Measurements from ENCODE around the gene CNTLN. TPM values are rescaled to one million over a fixed set of nuclear protein-coding genes. Genes with fewer than 3 reads are reported as not detected.
"Not testable (repeated sequence)": the region's sequence is repeated elsewhere in the genome, so short reads cannot be mapped to it uniquely, and the experiment has no call there.

Gene CNTLN
- total RNA-seq, 2 experiments from 2014 or later = 0.71 to 0.83 TPM

DNA sequence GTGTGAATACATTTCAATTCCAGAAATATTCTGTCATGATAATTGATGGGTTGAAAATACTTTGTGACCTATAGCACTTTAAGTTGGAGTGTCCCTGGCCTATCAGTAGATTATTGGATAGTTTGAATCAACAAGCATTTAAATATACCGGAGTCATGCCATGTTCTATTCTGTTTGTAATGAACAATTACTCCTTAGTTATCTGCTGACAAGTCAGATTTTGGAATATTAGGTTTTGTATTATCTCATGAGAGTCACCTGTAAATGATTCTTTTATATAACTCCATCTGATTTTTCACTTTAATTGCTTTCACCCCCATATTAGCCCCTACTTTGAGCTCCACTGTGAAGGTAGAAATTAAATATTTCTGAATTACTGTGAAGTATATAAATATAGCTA is 351.6 kb downstream of the CNTLN start:
- Mint-ChIP-seq H3K36me3 (no peaks in the 10 kb centered on the region), H3K27ac (no peak overlapping the region), H3K27me3 (no peaks in the 10 kb centered on the region), H3K4me3 (no peak overlapping the region), H3K4me1 (no peaks in the 10 kb centered on the region), H3K9me3 (no peaks in the 10 kb centered on the region)
- POLR2A ChIA-PET = no interaction called here
- no peak for ATAC-seq (ENCODE audit: low read depth)
- DNase-seq = no peak

DNA sequence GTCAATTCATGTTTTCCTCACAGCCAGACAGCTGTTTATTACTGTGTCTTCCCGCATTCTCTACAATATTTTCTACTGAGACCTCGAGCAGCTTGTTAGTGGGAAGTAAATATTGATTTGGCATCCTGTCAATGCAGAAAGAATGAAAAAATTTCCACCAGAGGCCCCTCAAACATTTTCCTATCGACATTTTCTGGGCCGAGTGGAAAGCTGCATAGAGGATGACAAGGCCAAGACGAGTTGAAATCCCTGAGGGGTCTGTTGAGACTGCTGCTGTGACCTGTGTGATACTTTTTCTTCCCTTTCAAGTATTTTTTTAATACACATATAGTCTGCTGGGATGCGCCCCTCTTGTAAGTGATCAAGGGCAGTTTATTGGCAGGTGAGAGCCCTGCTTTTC is 352.6 kb downstream of the CNTLN start:
- ATAC-seq (ENCODE audit: low read depth) (no peak), DNase-seq (no peak)
- H3K4me1 Mint-ChIP-seq = no peaks in the 10 kb centered on the region
- POLR2A ChIA-PET = no interaction called here
- no peaks in the 10 kb centered on the region for H3K9me3 Mint-ChIP-seq
- H3K27ac Mint-ChIP-seq = no peak overlapping the region
- no peaks in the 10 kb centered on the region for H3K27me3 Mint-ChIP-seq
- no peaks in the 10 kb centered on the region for H3K36me3 Mint-ChIP-seq
- no peak overlapping the region for H3K4me3 Mint-ChIP-seq

DNA sequence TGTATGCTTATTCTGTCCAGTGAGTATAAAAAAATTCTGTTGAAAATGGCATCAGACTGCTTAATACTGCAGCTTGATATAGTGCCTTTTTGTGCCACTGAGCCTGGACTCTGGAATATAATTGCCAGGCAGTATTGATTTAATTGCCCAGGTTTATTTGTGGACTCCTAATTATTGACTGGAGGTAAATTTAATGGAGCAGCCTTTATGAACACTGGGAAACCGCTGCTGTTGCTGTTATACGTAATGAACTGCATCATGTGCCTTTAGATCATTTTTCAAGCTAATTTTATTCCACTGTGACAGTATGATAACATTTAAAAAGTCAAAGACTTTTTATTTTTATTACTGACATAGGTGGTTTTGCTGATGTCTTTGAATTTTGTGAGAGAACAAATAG is 353.8 kb downstream of the CNTLN start:
- ATAC-seq (ENCODE audit: low read depth) = no peak
- Mint-ChIP-seq H3K27ac (no peak overlapping the region), H3K4me1 (no peaks in the 10 kb centered on the region), H3K27me3 (no peaks in the 10 kb centered on the region), H3K4me3 (no peak overlapping the region), H3K9me3 (no peaks in the 10 kb centered on the region), H3K36me3 (no peaks in the 10 kb centered on the region)
- POLR2A ChIA-PET = no interaction called here
- DNase-seq = no peak

DNA sequence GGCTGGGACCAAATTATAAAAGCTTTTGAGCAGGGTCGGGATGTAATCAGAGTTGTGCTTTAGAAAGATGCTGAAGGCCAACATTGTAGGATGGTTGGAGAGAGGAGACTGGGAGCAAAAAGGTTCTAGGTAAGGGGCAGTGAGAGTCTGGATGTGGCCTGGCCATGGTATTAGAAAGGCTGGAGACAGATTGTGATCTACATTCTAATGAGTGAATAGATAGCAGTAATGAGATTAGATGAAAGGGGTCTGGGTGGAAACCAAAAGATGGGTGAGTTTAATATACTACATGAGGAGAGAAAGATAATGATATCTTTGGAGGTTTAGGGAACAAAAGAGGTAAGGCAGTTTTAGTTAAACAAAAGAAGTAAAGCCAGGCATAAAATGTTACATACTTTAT is 355.3 kb downstream of the CNTLN start:
- Mint-ChIP-seq H3K27me3 (no peaks in the 10 kb centered on the region), H3K27ac (no peak overlapping the region), H3K36me3 (no peaks in the 10 kb centered on the region), H3K4me1 (no peaks in the 10 kb centered on the region), H3K9me3 (no peaks in the 10 kb centered on the region), H3K4me3 (no peak overlapping the region)
- ATAC-seq (ENCODE audit: low read depth) (no peak), DNase-seq (no peak)
- POLR2A ChIA-PET = no interaction called here

DNA sequence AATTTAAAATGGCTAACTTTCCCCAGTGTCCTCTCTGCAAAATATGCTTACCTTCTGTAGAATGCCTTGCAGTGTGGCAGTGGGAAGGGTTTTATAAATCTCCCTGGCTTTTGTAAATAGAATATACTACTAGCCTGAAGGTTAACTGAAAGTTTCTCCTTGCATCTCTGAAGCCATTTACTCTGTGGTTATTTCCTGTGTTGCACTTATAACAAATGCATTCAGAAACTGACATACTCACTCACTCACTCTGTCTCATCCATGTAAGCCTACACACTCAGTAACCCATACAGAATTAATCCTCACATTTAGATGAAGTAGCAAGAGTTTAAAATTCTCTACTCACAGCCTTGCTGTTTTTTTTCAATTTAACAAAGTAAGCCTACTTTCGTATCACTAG is 356.9 kb downstream of the CNTLN start:
- H3K27ac Mint-ChIP-seq = no peak overlapping the region
- no peak overlapping the region for H3K4me3 Mint-ChIP-seq
- H3K9me3 Mint-ChIP-seq = no peaks in the 10 kb centered on the region
- POLR2A ChIA-PET = no interaction called here
- DNase-seq = no peak
- no peak for ATAC-seq (ENCODE audit: low read depth)
- no peaks in the 10 kb centered on the region for H3K4me1 Mint-ChIP-seq
- H3K27me3 Mint-ChIP-seq = no peaks in the 10 kb centered on the region
- no peaks in the 10 kb centered on the region for H3K36me3 Mint-ChIP-seq

DNA sequence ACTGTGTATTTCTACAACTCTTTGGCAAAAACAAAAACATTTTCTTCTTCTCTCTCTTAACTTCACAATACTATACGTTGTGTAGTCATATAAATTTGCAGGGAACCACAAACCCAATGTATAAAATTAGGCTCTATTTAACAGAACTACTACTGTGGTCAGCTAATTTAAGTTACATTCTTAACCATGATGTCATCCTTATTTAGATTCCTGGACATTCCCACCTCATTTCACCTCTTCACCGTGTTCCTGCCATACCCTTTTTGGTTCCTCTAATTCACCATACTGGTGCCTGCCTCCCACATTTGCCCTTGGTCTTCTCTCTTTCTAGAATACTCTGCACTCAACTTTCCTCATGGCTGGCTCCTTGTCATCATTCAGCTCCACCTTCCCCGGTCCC is 368.4 kb downstream of the CNTLN start:
- POLR2A ChIA-PET = no interaction called here
- DNase-seq = no peak
- Mint-ChIP-seq H3K27ac (no peak overlapping the region), H3K36me3 (no peaks in the 10 kb centered on the region), H3K4me1 (no peaks in the 10 kb centered on the region), H3K4me3 (no peak overlapping the region), H3K9me3 (peaks cover 3% of the 10 kb centered on the region), H3K27me3 (no peaks in the 10 kb centered on the region)
- ATAC-seq (ENCODE audit: low read depth) = no peak

DNA sequence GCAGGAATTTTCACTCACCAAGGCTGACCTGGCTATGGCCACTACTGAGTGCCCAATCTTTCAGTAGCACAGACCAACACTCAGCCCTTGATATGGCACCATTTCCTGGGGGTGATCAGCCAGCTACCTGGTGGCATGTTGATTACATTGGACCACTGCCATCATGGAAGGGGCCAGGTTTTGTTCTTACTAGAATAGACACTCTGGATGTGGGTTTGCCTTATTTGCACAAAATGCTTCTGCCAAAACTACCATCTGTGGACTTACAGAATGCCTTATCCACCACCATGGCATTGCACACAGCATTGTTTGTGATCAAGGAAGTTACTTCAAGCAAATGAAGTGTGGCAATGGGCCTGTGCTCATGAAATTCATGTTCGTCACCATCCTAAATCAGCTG is 374.3 kb downstream of the CNTLN start:
- POLR2A ChIA-PET = no interaction called here
- H3K4me3 Mint-ChIP-seq = no peak overlapping the region
- no peaks in the 10 kb centered on the region for H3K36me3 Mint-ChIP-seq

DNA sequence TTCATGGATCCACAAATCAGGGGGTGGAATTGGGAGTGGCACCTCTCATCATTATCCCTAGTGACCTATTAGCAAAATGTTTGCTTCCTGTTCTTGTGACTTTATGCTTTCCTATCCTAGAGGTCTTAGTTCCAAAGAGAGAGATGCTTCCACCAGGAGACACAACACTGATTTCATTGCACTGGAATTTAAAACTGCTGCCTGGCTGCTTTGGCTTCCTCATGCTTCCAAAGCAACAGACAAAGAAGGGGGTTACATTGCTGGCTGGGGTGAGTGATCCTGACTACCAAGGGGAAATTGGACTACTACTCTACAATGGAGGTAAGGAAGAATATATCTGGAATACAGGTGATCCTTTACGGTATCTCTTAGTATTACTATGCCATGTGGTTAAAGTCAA is 374.9 kb downstream of the CNTLN start:
- POLR2A ChIA-PET = no interaction called here
- Mint-ChIP-seq H3K27ac (no peak overlapping the region), H3K9me3 (no peaks in the 10 kb centered on the region), H3K27me3 (no peaks in the 10 kb centered on the region), H3K4me3 (no peak overlapping the region), H3K36me3 (no peaks in the 10 kb centered on the region), H3K4me1 (no peaks in the 10 kb centered on the region)
- DNase-seq (no peak), ATAC-seq (ENCODE audit: low read depth) (no peak)

More for the DNA sequence above, 374.3 kb downstream of the CNTLN start:
- no peak overlapping the region for H3K27ac Mint-ChIP-seq
- no peaks in the 10 kb centered on the region for H3K27me3 Mint-ChIP-seq
- no peak for ATAC-seq (ENCODE audit: low read depth)
- peaks cover 2% of the 10 kb centered on the region for H3K9me3 Mint-ChIP-seq
- no peaks in the 10 kb centered on the region for H3K4me1 Mint-ChIP-seq
- no peak for DNase-seq

DNA sequence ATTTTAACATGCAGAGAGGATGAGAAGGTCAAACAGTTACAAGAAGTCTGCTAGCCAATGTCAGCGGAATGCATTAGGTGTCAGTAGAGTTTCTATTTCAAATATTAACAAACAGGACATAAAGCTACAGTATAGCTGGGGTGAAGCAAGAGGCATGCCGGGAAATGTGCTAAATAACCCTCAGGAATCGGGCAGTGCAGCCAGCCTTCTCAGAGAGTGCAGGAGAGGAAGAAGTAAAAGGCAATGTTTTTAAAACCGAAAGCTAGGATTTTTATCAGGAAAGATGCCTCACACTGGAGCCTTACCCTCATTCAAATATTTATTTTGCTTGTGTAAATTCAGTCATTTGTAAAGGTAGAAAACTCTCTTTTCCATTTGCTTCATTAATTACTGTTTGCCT is 384.9 kb downstream of the CNTLN start:
- ATAC-seq (ENCODE audit: low read depth) (no peak), DNase-seq (no peak)
- POLR2A ChIA-PET = interaction anchor here (0.7 kb wide), 1 partner anchor 549 kb away, joined by 3 read pairs; no protein-coding TSS in a partner anchor
- no peaks in the 10 kb centered on the region for H3K36me3 Mint-ChIP-seq
- no peak overlapping the region for H3K4me3 Mint-ChIP-seq
- H3K27ac Mint-ChIP-seq = no peak overlapping the region
- H3K27me3 Mint-ChIP-seq = no peaks in the 10 kb centered on the region
- H3K4me1 Mint-ChIP-seq = no peaks in the 10 kb centered on the region
- no peaks in the 10 kb centered on the region for H3K9me3 Mint-ChIP-seq

DNA sequence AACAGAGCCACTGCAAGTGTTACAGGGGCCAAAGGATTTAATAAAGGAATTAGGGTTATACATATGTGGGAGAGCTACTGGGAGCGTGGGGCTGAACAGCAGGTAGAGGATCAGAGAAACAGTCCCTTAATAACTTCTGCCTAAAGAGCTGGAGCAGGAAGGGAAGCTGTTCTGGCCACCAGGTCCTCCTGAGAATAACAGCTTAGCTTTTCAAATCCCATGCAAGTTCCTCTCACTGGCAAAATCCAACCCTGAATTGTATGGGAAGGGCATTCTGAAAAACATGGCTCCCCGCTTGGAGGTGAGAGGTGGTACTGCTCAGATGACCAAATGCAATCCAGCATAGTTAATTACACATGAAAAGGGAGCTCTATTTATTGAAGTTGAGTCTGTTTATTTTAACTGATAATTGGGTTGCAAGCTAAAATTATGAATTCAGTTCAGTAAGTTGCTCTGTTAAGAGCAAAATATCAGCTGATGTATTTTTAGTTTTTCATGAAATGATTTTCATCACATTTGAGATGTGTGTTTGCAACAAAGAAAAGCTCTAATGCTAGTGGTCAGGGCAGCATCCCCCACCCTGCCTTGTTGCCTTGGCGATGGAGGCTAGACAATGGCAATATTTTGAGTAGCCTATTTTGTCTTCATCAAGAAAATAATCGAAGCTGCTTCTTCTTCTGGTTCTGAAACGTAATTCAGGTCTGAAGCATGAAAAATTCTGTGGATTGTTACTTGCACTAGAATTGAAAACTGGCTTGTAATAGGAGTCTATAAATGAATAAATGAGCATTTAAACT is 385.6 kb downstream of the CNTLN start:
- H3K4me1 Mint-ChIP-seq = no peaks in the 10 kb centered on the region
- H3K27ac Mint-ChIP-seq = no peak overlapping the region
- H3K27me3 Mint-ChIP-seq = no peaks in the 10 kb centered on the region
- POLR2A ChIA-PET = no interaction called here
- no peak for ATAC-seq (ENCODE audit: low read depth)
- no peak for DNase-seq
- H3K9me3 Mint-ChIP-seq = no peaks in the 10 kb centered on the region
- H3K36me3 Mint-ChIP-seq = no peaks in the 10 kb centered on the region
- H3K4me3 Mint-ChIP-seq = no peak overlapping the region

DNA sequence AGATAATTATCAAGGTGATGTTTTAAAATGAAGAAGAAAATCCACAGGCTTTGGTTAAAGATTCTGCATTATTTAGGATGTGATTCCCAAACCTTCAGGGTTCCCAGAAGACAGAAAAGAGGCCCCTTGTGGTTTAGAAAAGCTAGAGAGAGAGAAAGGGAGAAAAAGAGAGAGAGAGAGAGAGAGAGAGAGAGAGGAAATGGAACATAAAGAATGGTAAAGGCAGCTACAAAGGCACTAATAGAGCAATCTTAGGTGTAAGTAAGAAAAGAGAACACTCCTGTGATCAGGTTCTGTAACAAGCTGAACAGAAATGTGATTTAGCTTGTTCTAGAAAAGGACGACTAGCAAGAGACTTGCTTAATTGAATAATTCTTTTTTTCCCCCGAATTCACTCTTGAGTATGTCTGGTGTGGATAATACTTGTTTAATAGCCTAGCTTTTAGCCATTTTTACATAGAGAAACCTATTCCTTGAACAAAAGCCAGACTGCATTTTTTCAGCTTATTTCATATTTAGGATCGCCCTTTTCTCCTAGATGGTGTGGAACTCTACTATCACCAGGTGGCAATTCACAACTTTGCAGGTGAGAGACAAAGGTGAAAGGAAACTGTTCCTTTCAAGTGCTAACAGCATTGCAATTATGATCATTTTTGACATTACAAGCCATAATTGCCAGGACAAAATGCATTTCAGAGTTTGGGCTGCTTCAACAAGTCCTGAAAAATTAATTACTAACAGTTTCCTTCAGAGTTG is 386.4 kb downstream of the CNTLN start:
- Mint-ChIP-seq H3K27ac (no peak overlapping the region), H3K36me3 (no peaks in the 10 kb centered on the region), H3K4me3 (no peak overlapping the region), H3K4me1 (no peaks in the 10 kb centered on the region), H3K9me3 (no peaks in the 10 kb centered on the region), H3K27me3 (no peaks in the 10 kb centered on the region)
- POLR2A ChIA-PET = no interaction called here
- DNase-seq (no peak), ATAC-seq (ENCODE audit: low read depth) (no peak)

DNA sequence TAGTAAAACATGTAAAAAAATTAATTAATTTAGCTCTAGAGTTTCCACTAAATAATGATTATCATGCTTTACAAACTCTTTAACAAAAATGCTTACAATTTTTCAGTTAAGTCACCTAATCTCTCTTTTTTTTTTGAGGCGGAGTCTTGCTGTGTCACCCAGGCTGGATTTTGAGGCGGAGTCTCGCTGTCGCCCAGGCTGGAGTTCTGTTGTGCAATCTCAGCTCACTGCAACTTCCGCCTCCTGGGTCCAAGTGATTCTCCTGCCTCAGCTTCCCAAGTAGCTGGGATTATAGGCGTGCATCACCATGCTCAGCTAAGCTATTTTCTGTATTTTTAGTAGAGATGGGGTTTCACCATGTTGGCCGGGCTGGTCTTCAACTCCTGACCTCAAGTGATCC is 391.9 kb downstream of the CNTLN start:
- H3K27ac Mint-ChIP-seq; POLR2A ChIA-PET; ATAC-seq (ENCODE audit: low read depth); H3K4me3 Mint-ChIP-seq; DNase-seq; H3K27me3 Mint-ChIP-seq; H3K4me1 Mint-ChIP-seq; H3K9me3 Mint-ChIP-seq; H3K36me3 Mint-ChIP-seq: not testable (repeated sequence)

DNA sequence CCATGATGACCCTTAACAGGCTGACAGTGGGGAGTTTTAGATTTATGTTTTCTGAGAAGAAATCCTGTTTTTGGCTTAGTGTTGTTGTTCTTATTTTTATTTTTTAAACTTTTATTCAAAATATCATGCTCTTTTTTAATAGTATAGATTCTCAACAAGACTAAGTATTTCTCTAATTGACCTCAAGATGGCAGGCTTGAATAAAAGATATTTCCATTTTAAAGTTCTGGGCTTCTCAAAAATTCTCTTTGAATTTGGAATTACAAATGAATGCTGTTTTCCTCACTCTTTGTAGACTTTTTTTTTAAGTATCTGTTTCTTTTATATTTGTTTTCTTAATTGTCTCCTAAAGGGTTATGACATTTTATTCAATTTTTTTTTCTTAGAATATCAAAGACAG is 394.0 kb downstream of the CNTLN start:
- no peaks in the 10 kb centered on the region for H3K4me1 Mint-ChIP-seq
- H3K9me3 Mint-ChIP-seq = no peaks in the 10 kb centered on the region
- no peak overlapping the region for H3K4me3 Mint-ChIP-seq

DNA sequence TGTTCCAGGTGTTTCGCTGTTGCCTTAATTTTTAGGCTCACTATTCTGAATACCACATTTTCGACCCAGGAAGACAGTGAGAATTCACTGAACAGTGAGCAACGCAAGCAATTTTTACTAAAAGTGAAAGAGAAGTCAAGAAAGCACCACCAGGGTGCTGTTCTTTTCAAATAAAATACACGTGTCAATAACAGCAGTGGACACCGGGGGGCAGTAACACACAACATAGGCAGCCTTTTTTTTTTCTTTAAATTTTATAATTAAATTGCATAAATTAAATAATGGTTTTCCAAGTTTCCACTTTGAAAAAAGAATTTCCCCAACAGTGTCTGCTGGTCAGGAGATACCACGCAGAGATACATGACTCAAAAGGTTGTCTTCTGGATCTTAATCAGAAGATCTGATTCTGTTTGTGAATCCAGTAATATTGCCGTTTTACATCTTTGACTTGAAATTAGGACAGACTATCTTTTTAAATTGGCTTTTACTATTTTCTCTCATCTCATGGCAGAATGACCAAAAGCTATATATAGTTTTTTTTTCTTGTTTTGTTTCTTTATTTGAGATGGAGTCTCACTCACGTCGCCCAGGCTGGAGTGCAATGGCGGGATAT is 396.9 kb downstream of the CNTLN start:
- H3K4me3 Mint-ChIP-seq = no peak overlapping the region
- POLR2A ChIA-PET = no interaction called here
- H3K9me3 Mint-ChIP-seq = no peaks in the 10 kb centered on the region
- no peaks in the 10 kb centered on the region for H3K27me3 Mint-ChIP-seq
- H3K4me1 Mint-ChIP-seq = no peaks in the 10 kb centered on the region
- no peaks in the 10 kb centered on the region for H3K36me3 Mint-ChIP-seq
- H3K27ac Mint-ChIP-seq = no peak overlapping the region
- DNase-seq (no peak), ATAC-seq (ENCODE audit: low read depth) (no peak)

More for the DNA sequence above, 394.0 kb downstream of the CNTLN start:
- Mint-ChIP-seq H3K36me3 (no peaks in the 10 kb centered on the region), H3K27me3 (no peaks in the 10 kb centered on the region), H3K27ac (no peak overlapping the region)
- DNase-seq (no peak), ATAC-seq (ENCODE audit: low read depth) (no peak)
- POLR2A ChIA-PET = no interaction called here
